ENCODE data around the gene NKAIN4.

Gene NKAIN4

GRCh38 chr20:63215101-63216040 is 38.9 kb downstream of the NKAIN4 start:
- TF ChIP-seq CTCF (IDR thresholded peaks at IDR 0.05; ENCODE audit: low read depth, low read length): peak; percentile 51
- peak; percentile 16 for DNase-seq (ENCODE audit: extremely low read depth, low read depth)

- TF ChIP-seq CTCF (IDR thresholded peaks at IDR 0.05; ENCODE audit: low read depth, low read length): no peak
- DNase-seq (ENCODE audit: extremely low read depth, low read depth): no peak
Observed at GRCh38 chr20:63214514-63214913, 39.7 kb downstream of the NKAIN4 start.

- no peak for DNase-seq (ENCODE audit: extremely low read depth, low read depth)
- TF ChIP-seq CTCF (IDR thresholded peaks at IDR 0.05; ENCODE audit: low read depth, low read length): no peak
Observed at GRCh38 chr20:63212792-63213191, 41.5 kb downstream of the NKAIN4 start.

GRCh38 chr20:63212393-63212730 is 41.9 kb downstream of the NKAIN4 start:
- TF ChIP-seq CTCF (IDR thresholded peaks at IDR 0.05; ENCODE audit: low read depth, low read length): no peak
- no peak for DNase-seq (ENCODE audit: extremely low read depth, low read depth)

GRCh38 chr20:63210011-63210605 is 44.2 kb downstream of the NKAIN4 start:
- DNase-seq (ENCODE audit: extremely low read depth, low read depth): no peak
- no peak for TF ChIP-seq CTCF (IDR thresholded peaks at IDR 0.05; ENCODE audit: low read depth, low read length)

GRCh38 chr20:63208346-63208909 is 45.8 kb downstream of the NKAIN4 start:
- no peak for TF ChIP-seq CTCF (IDR thresholded peaks at IDR 0.05; ENCODE audit: low read depth, low read length)
- DNase-seq (ENCODE audit: extremely low read depth, low read depth): no peak

- DNase-seq (ENCODE audit: extremely low read depth, low read depth): no peak
- no peak for TF ChIP-seq CTCF (IDR thresholded peaks at IDR 0.05; ENCODE audit: low read depth, low read length)
Observed at GRCh38 chr20:63206878-63207277, 47.4 kb downstream of the NKAIN4 start.
